Heart right ventricle (tissue), 16 donors: Measurements from ENCODE around the gene PHF8. TPM values are rescaled to one million over a fixed set of nuclear protein-coding genes. Genes with fewer than 3 reads are reported as not detected.

ENCODE experiments used
- ATAC-seq, 8 donors: fragments of 200-7000 bp; cut with Tn5 transposase; one replicate each; pipeline ENCODE4 v1.9.1; 2020; ENCODE audit warnings: mild to moderate bottlenecking in 8 of 8, moderate library complexity in 8 of 8, moderate number of reproducible peaks in 1 of 8
- DNase-seq, 2 donors: peaks; one replicate each; pipeline ENCODE4 v3.0.0-alpha.2; 2020
- H3K27ac ChIP-seq, 10 donors: fragments of 200-600 bp; sonication (generic) in 2 of 10; one replicate each; pipeline versions ENCODE4 v1.5.0 to v1.8.0; 2020 to 2022; ENCODE audit warnings: mild to moderate bottlenecking in 3 of 10
- H3K27me3 ChIP-seq, 7 donors: fragments of 200-600 bp; one replicate each; pipeline ENCODE4 v1.8.0; 2021 to 2022; ENCODE audit warnings: mild to moderate bottlenecking in 2 of 7
- H3K36me3 ChIP-seq, 9 donors: fragments of 200-600 bp; sonication (generic) in 1 of 9; one replicate each; pipeline versions ENCODE4 v1.5.0 to v1.8.0; 2020 to 2022; ENCODE audit warnings: mild to moderate bottlenecking in 2 of 9
- H3K4me1 ChIP-seq, 9 donors: fragments of 200-600 bp; sonication (generic) in 1 of 9; one replicate each; pipeline versions ENCODE4 v1.5.0 to v1.8.0; 2020 to 2022; ENCODE audit warnings: mild to moderate bottlenecking in 4 of 9
- H3K4me3 ChIP-seq, 10 donors: fragments of 200-600 bp; sonication (generic) in 2 of 10; one replicate each; pipeline versions ENCODE4 v1.5.0 to v1.8.0; 2020 to 2022; ENCODE audit warnings: mild to moderate bottlenecking in 7 of 10, moderate library complexity in 2 of 10
- H3K9me3 ChIP-seq, 11 donors: fragments of 200-600 bp in 10 of 11; sonication (generic) in 2 of 11; one replicate each; pipeline versions ENCODE4 v1.5.0 to v1.8.0; 2013 to 2022; ENCODE audit warnings: mild to moderate bottlenecking in 2 of 11, control low read depth in 1 of 11, moderate library complexity in 1 of 11
- CTCF ChIP-seq, 9 donors: fragments of 200-600 bp; sonication (generic) in 2 of 9; IDR thresholded peaks; one replicate each; pipeline versions ENCODE4 v1.5.0 to v1.8.0; 2021 to 2022; ENCODE audit warnings: antibody characterized with exemption in 9 of 9, mild to moderate bottlenecking in 5 of 9, moderate library complexity in 1 of 9
- WGBS, 2 donors: extraction: QIAGEN DNeasy Blood & Tissue Kit; methylation state at CpG; one replicate each; pipeline ENCODE4 v1.1.7; 2013; ENCODE audit warnings: inconsistent platforms in 1 of 2; 5-methylcytosine and 5-hydroxymethylcytosine counted together
- intact Hi-C, 10 donors: fragments of 100-400 bp; cut with DNase I; formaldehyde crosslinking; loops; one replicate each; pipeline versions ENCODE4 v1.11.1 to v1.14.2; 2022
- polyA plus RNA-seq, 2 donors: library from polyadenylated mRNA; stranded (reverse); fragments of 200-250 nt; gene quantifications; one replicate each; pipeline ENCODE4 v1.2.3, GENCODE V29; 2013
- total RNA-seq, 10 donors: library from RNA; stranded (reverse); fragmentation: NEBNext Ultra II Directional in 3 of 10; extraction: Animal tissue kit (Norgen Biotek cat#: 25700) in 3 of 10; gene quantifications; one replicate each; pipeline versions ENCODE4 v1.2.1 to v1.2.4, GENCODE V29; 2021 to 2023
- donor health status: Arrhythmogenic right ventricular cardiomyopathy.
- donor health status: ischemic (EF 13 %, LVEDD 7.1; RV severe dilation, severe dysfunction).
- donor health status: healthy with polysubstance abuse.
- donor health status: DM: no; HTN: yes; CAD: no.
- donor health status: DM: no; HTN: no; CAD: no.
- donor health status: ischemic (EF 25% LVEDD 6.9; RV normal size, moderate dysfunction).
- donor health status: ischemic (EF 25% LVEDD 5.7; RV mildly dilated, moderate dysfunction).
- donor health status: healthy.
- donor health status: DM: yes; HTN: yes; CAD: no.
- donor health status: Ischemic cardiomyopathy.
- donor health status: ischemic (EF 35%, LVEDD 5.7; RV mildly dilated, moderate dysfunction).
- donor health status: nonischemic (EF 11% LVEDD 7.7; RV severe dilation, severe dysfunction).
- donor health status: DM: yes; HTN: yes; CAD: no.
- donor health status: PGD.
- donor health status: ischemic (EF 29% LVEDD 5.4; RV normal size, mild dysfunction).
- donor health status: nonischemic (EF 23%, LVEDD 6.1; RV moderate dilation, normal function).

Gene PHF8
- total and polyA plus RNA-seq, 12 donors = 4.0 to 12.9 (median 10.7) TPM

GRCh38 chrX:54030329-54030728, 13.9 kb downstream of the PHF8 start:
- intact Hi-C loops = no loop called here
- Histone ChIP-seq H3K27ac (no peak overlapping the region), H3K4me1 (no peaks in the 10 kb centered on the region), H3K36me3 (peaks cover 0 to 89% (median 0%) of the 10 kb centered on the region in 9 donors), H3K4me3 (no peak overlapping the region), H3K9me3 (no peaks in the 10 kb centered on the region), H3K27me3 (peaks cover 0 to 7% (median 0%) of the 10 kb centered on the region in 7 donors)
- TF ChIP-seq CTCF (IDR thresholded peaks at IDR 0.05) = no peak
- DNase-seq (no peak), ATAC-seq (no peak)
- WGBS, 2 donors = 99 to 100% methylated on average over 4 of the region's 4 CpGs

DNA sequence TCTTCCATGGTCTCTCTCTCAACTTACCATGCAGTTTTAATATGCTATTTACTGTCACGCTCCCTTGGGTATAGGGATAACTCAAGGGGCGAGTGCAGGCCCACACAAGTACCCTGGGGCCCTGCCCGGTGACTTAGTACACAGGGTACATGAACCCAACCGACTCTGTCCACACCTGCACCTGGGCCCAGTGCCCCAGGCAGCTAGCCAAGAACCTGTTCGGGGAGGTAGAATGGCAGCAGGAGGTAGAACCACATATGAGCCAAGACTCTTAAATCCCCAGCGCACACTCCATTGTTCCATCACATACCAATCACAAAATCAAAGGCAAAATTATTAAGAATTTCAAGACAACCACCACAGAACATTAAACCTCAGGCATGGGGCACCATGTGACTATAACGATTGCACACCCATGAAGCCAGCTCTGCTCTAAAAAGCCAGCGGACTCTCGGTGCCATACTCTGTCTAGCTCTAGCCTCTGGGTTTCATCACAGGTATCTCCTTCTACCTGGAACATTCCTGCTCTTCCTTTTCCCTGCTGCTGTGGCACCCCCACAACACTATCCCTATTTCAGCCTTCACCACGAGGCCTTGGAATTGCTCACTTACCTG, 14.6 kb downstream of the PHF8 start:
- DNase-seq (no peak), ATAC-seq (no peak)
- Histone ChIP-seq H3K4me1 (no peaks in the 10 kb centered on the region), H3K36me3 (peaks cover 0 to 83% (median 0%) of the 10 kb centered on the region in 9 donors), H3K27me3 (peaks cover 0 to 7% (median 0%) of the 10 kb centered on the region in 7 donors), H3K4me3 (no peak overlapping the region), H3K9me3 (no peaks in the 10 kb centered on the region), H3K27ac (no peak overlapping the region)
- intact Hi-C loops = no loop called here
- WGBS, 2 donors = 82 to 84% methylated on average over 10 of the region's 10 CpGs
- TF ChIP-seq CTCF (IDR thresholded peaks at IDR 0.05) = no peak

DNA sequence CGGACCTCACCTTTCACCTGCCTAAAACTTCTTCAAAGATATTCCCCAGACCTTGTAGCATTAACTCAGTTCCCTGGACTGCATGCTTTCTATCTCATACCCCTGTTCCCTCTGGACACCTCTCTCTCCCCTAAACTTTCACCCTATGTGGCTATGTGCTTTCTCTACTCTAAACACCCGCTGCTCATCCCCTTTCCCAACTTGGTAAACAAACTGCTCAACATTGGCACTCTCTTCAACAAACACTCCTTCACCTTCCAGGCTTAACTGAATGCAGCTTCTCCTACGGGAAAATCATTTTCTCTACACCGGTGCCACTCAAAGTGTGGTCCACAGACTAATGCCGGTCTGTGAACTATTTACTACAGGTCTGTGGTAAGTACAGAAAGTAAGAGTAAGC, 19.9 kb downstream of the PHF8 start:
- WGBS, 2 donors = 96% methylated on average over 5 of the region's 5 CpGs
- H3K36me3 ChIP-seq = peaks cover 0 to 73% (median 3%) of the 10 kb centered on the region in 9 donors
- intact Hi-C loops = no loop called here
- no peaks in the 10 kb centered on the region for H3K27me3 ChIP-seq
- no peaks in the 10 kb centered on the region for H3K9me3 ChIP-seq
- no peak for TF ChIP-seq CTCF (IDR thresholded peaks at IDR 0.05)
- no peaks in the 10 kb centered on the region for H3K4me1 ChIP-seq
- H3K27ac ChIP-seq = no peak overlapping the region
- DNase-seq = no peak
- H3K4me3 ChIP-seq = no peak overlapping the region
- no peak for ATAC-seq

DNA sequence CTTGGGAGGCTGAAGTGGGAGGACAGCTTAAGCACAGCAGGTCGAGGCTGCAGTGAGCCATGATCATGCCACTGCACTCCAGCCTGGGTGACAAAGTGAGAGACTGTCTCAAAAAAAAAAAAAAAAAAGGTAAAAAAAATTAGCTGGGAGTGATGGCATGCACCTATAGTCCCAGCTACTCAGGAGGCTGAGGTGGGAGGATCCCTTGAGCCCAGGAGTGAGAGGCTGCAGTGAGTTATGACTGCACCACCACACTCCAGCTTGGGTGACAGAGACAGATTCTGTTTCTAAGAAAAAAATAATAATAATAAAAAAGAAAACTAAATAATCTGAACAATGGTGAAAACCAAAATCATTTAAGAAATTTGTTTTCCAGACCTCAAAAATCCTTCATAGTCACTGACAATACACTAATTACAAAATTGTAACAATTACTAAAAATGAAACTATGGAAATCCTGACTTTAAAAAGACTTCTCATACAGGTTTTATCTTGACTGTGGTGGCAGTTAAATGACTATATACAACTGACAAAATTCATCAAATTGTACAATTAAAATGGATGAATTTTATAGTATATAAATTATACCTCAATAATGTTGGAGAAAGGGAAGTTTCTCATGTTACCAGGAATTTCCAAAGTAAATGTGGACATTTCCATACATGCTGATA, 31.3 kb downstream of the PHF8 start:
- Histone ChIP-seq H3K4me1 (no peaks in the 10 kb centered on the region), H3K4me3 (no peak overlapping the region), H3K27me3 (peaks cover 0 to 7% (median 0%) of the 10 kb centered on the region in 7 donors), H3K36me3 (peaks cover 0 to 99% (median 7%) of the 10 kb centered on the region in 9 donors), H3K27ac (no peak overlapping the region), H3K9me3 (no peaks in the 10 kb centered on the region)
- intact Hi-C loops = no loop called here
- TF ChIP-seq CTCF (IDR thresholded peaks at IDR 0.05) = no peak
- WGBS, 2 donors = 100% methylated on average over 1 of the region's 1 CpG
- DNase-seq = no peak
- no peak for ATAC-seq
